ENCODE results near the gene SYMPK.

The SYMPK gene

GRCh38 chr19:45824041-45824471 is 38.9 kb downstream of the SYMPK start:
- no peak overlapping the region for H3K27ac ChIP-seq
- no peak for TF ChIP-seq CTCF (IDR thresholded peaks at IDR 0.05)
- no peaks in the 10 kb centered on the region for H3K9me3 ChIP-seq
- peaks cover 96% of the 10 kb centered on the region for H3K36me3 ChIP-seq
- H3K4me3 ChIP-seq (ENCODE audit: low read depth in 1 of 2, low read length in 1 of 2): no peak overlapping the region
- H3K27me3 ChIP-seq: no peaks in the 10 kb centered on the region
- H3K4me1 ChIP-seq (ENCODE audit: control insufficient read depth in 1 of 2, insufficient read depth in 1 of 2, low read depth in 1 of 2, low read length in 1 of 2): no peaks in the 10 kb centered on the region

- no peaks in the 10 kb centered on the region for H3K27me3 ChIP-seq
- peaks cover 91% of the 10 kb centered on the region for H3K36me3 ChIP-seq
- no peak overlapping the region for H3K27ac ChIP-seq
- H3K4me1 ChIP-seq (ENCODE audit: control insufficient read depth in 1 of 2, insufficient read depth in 1 of 2, low read depth in 1 of 2, low read length in 1 of 2): no peaks in the 10 kb centered on the region
- TF ChIP-seq CTCF (IDR thresholded peaks at IDR 0.05): no peak
- no peak overlapping the region for H3K4me3 ChIP-seq (ENCODE audit: low read depth in 1 of 2, low read length in 1 of 2)
- H3K9me3 ChIP-seq: no peaks in the 10 kb centered on the region
Observed at GRCh38 chr19:45823182-45823581, 39.8 kb downstream of the SYMPK start.

GRCh38 chr19:45822716-45823115 is 40.2 kb downstream of the SYMPK start:
- H3K4me3 ChIP-seq (ENCODE audit: low read depth in 1 of 2, low read length in 1 of 2): no peak overlapping the region
- no peak for TF ChIP-seq CTCF (IDR thresholded peaks at IDR 0.05)
- no peaks in the 10 kb centered on the region for H3K4me1 ChIP-seq (ENCODE audit: control insufficient read depth in 1 of 2, insufficient read depth in 1 of 2, low read depth in 1 of 2, low read length in 1 of 2)
- peaks cover 90% of the 10 kb centered on the region for H3K36me3 ChIP-seq
- H3K9me3 ChIP-seq: no peaks in the 10 kb centered on the region
- no peaks in the 10 kb centered on the region for H3K27me3 ChIP-seq
- no peak overlapping the region for H3K27ac ChIP-seq

GRCh38 chr19:45821570-45821969 is 41.4 kb downstream of the SYMPK start:
- Histone ChIP-seq H3K4me1 (ENCODE audit: control insufficient read depth in 1 of 2, insufficient read depth in 1 of 2, low read depth in 1 of 2, low read length in 1 of 2) (no peaks in the 10 kb centered on the region), H3K27ac (no peak overlapping the region), H3K27me3 (peaks cover 2% of the 10 kb centered on the region), H3K36me3 (peaks cover 80% of the 10 kb centered on the region), H3K4me3 (ENCODE audit: low read depth in 1 of 2, low read length in 1 of 2) (no peak overlapping the region), H3K9me3 (no peaks in the 10 kb centered on the region)
- no peak for TF ChIP-seq CTCF (IDR thresholded peaks at IDR 0.05)

- no peaks in the 10 kb centered on the region for H3K9me3 ChIP-seq
- TF ChIP-seq CTCF (IDR thresholded peaks at IDR 0.05): no peak
- H3K27me3 ChIP-seq: peaks cover 7% of the 10 kb centered on the region
- peaks cover 75% of the 10 kb centered on the region for H3K36me3 ChIP-seq
- H3K27ac ChIP-seq: no peak overlapping the region
- H3K4me1 ChIP-seq (ENCODE audit: control insufficient read depth in 1 of 2, insufficient read depth in 1 of 2, low read depth in 1 of 2, low read length in 1 of 2): no peaks in the 10 kb centered on the region
- no peak overlapping the region for H3K4me3 ChIP-seq (ENCODE audit: low read depth in 1 of 2, low read length in 1 of 2)
Observed at GRCh38 chr19:45821103-45821521, 41.8 kb downstream of the SYMPK start.

Data from neutrophil (primary cell).